Esophagus squamous epithelium (tissue), 5 donors: Measurements from ENCODE around the gene DENND1A. TPM values are rescaled to one million over a fixed set of nuclear protein-coding genes. Genes with fewer than 3 reads are reported as not detected.

ENCODE experiments used
- DNase-seq: peaks from one replicate; lab custom pipeline; 2025; lab: John Stamatoyannopoulos, UW
- H3K27ac ChIP-seq, 4 donors: fragments of 200-600 bp; sonication (generic); one replicate each; pipeline ENCODE4 v1.5.1; 2016 to 2019; ENCODE audit warnings: mild to moderate bottlenecking in 1 of 4
- H3K27me3 ChIP-seq, 4 donors: fragments of 200-600 bp; sonication (generic); 1 replicate in 3 of 4; 2 replicates in 1 of 4; pipeline versions ENCODE4 v1.5.1 to v1.6.0; 2017 to 2021; ENCODE audit warnings: antibody characterized with exemption in 1 of 4
- H3K36me3 ChIP-seq, 3 donors: fragments of 200-600 bp; sonication (generic); one replicate each; pipeline ENCODE4 v1.5.1; 2016 to 2019
- H3K4me1 ChIP-seq, 3 donors: fragments of 200-600 bp; sonication (generic); one replicate each; pipeline ENCODE4 v1.5.1; 2017 to 2019
- H3K4me3 ChIP-seq, 4 donors: fragments of 200-600 bp; sonication (generic); 1 replicate in 3 of 4; 2 replicates in 1 of 4; pipeline ENCODE4 v1.5.1; 2016 to 2019; ENCODE audit warnings: mild to moderate bottlenecking in 2 of 4, moderate library complexity in 1 of 4
- H3K9me3 ChIP-seq, 3 donors: fragments of 200-600 bp; sonication (generic); one replicate each; pipeline ENCODE4 v1.5.1; 2016 to 2019
- POLR2A ChIP-seq, 4 donors: fragments of 450-650 bp; IDR thresholded peaks; one replicate each; pipeline ENCODE4 v1.6.1; 2017; ENCODE audit warnings: antibody characterized with exemption in 4 of 4, mild to moderate bottlenecking in 4 of 4, moderate library complexity in 3 of 4
- WGBS, 2 donors: methylation state at CpG; one replicate each; pipeline ENCODE4 v1.1.5; 2018; 5-methylcytosine and 5-hydroxymethylcytosine counted together
- intact Hi-C: fragments of 100-400 bp; cut with DNase I; formaldehyde crosslinking; loops from one replicate; pipeline ENCODE4 v1.15.0; 2022
- total RNA-seq, 4 donors: library from RNA; depleted of rRNA; stranded (reverse); fragments of >200 nt; gene quantifications; one replicate each; pipeline ENCODE4 v1.1.0, GENCODE V29; 2016
- TF ChIP-seq, protein P1 (sequence below), 6 experiments: fragments of 450-650 bp in 4 of 6; fragments of 200-600 bp in 2 of 6; sonication (generic) in 2 of 6; IDR thresholded peaks; one replicate each; pipeline ENCODE4 v1.5.1; 2016 to 2019; ENCODE audit warnings: antibody characterized with exemption in 6 of 6, mild to moderate bottlenecking in 4 of 6, moderate library complexity in 4 of 6
- donor health status: DM: yes; HTN: yes; CAD: no.

Gene DENND1A
- total RNA-seq, 4 donors from 2014 or later: 5.3 to 16.0 (median 12.9) TPM

DNA sequence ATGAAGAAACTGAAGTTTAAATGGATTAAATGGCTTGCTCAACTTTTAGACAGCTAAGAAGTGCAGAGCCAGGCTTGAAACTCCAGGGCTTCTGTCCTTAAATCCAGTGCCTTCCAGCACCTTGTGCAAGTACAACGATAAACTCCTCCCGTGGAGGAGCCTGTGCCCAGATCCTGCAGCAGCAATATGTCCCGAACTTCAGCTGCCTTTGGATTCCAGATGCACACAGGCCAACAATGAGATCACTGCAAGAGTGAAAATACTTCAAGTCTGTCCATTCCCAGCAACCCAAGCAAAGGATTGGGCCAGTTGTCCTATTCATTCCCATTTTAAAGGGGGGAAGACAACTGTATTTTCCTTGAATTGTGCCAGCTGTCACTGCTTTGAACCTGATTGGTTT, 374.3 kb downstream of the DENND1A start:
- peaks cover 0 to 36% (median 0%) of the 10 kb centered on the region in 3 donors for H3K36me3 ChIP-seq
- TF ChIP-seq POLR2A (IDR thresholded peaks at IDR 0.05): no peak
- TF ChIP-seq, protein P1, sequence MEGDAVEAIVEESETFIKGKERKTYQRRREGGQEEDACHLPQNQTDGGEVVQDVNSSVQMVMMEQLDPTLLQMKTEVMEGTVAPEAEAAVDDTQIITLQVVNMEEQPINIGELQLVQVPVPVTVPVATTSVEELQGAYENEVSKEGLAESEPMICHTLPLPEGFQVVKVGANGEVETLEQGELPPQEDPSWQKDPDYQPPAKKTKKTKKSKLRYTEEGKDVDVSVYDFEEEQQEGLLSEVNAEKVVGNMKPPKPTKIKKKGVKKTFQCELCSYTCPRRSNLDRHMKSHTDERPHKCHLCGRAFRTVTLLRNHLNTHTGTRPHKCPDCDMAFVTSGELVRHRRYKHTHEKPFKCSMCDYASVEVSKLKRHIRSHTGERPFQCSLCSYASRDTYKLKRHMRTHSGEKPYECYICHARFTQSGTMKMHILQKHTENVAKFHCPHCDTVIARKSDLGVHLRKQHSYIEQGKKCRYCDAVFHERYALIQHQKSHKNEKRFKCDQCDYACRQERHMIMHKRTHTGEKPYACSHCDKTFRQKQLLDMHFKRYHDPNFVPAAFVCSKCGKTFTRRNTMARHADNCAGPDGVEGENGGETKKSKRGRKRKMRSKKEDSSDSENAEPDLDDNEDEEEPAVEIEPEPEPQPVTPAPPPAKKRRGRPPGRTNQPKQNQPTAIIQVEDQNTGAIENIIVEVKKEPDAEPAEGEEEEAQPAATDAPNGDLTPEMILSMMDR (IDR thresholded peaks at IDR 0.05): no peak
- no peaks in the 10 kb centered on the region for H3K4me1 ChIP-seq
- intact Hi-C loops: no loop called here
- 87 to 93% methylated on average over 3 of the region's 3 CpGs for WGBS, 2 donors
- H3K9me3 ChIP-seq: no peaks in the 10 kb centered on the region
- H3K4me3 ChIP-seq: no peak overlapping the region
- no peaks in the 10 kb centered on the region for H3K27me3 ChIP-seq
- no peak overlapping the region for H3K27ac ChIP-seq
- no peak for DNase-seq

DNA sequence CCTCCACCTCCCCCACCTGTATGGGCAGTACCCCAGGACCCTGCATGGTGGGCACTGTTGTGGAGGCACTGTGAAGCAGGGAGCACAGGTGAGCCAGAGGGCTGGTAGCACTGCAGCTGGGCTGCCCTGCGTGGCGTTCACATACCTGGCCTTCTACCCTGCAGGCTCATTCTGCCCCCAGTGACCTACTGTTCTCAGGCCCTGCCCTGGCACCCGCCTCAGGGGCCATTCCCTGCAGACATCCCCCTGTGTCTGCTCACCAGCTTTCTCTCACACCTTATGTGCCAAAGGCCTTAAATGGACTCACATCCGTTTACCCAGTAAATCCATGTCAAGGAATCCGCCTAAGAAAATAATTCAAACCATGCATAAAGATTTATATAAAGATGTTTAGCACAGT, 377.4 kb downstream of the DENND1A start:
- H3K36me3 ChIP-seq: peaks cover 0 to 34% (median 0%) of the 10 kb centered on the region in 3 donors
- H3K27me3 ChIP-seq: no peaks in the 10 kb centered on the region
- H3K9me3 ChIP-seq: no peaks in the 10 kb centered on the region
- WGBS, 2 donors: 92 to 97% methylated on average over 3 to 5 of the region's 5 CpGs
- H3K27ac ChIP-seq: no peak overlapping the region
- DNase-seq: no peak
- TF ChIP-seq POLR2A (IDR thresholded peaks at IDR 0.05): no peak
- H3K4me1 ChIP-seq: no peaks in the 10 kb centered on the region
- no peak overlapping the region for H3K4me3 ChIP-seq
- intact Hi-C loops: no loop called here

DNA sequence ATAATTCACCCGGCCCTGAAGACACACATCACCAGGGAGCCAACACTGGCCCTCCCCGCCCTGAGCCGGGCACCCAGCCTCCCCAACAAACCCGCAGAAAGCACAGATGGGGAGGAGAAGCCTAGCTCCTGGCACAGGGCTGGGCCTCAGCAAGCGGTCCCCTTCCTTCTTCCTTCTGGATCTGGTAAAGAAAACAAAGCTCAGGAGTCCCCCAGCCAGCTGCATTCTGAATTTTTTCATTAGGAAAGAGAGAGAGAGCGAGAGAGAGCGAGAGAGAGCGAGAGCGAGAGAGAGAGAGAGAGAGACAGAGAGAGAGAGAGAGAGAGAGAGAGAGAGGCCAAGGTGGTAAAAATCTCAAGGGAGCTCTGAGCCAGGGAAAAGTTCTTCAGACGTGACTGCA, 378.2 kb downstream of the DENND1A start:
- Histone ChIP-seq H3K27me3 (no peaks in the 10 kb centered on the region), H3K4me1 (no peaks in the 10 kb centered on the region), H3K36me3 (peaks cover 0 to 26% (median 0%) of the 10 kb centered on the region in 3 donors), H3K9me3 (no peaks in the 10 kb centered on the region), H3K4me3 (no peak overlapping the region), H3K27ac (no peak overlapping the region)
- intact Hi-C loops: no loop called here
- DNase-seq: no peak
- TF ChIP-seq, protein P1 (IDR thresholded peaks at IDR 0.05): no peak
- TF ChIP-seq POLR2A (IDR thresholded peaks at IDR 0.05): no peak
- WGBS, 2 donors: 88 to 100% methylated on average over 1 to 4 of the region's 10 CpGs

DNA sequence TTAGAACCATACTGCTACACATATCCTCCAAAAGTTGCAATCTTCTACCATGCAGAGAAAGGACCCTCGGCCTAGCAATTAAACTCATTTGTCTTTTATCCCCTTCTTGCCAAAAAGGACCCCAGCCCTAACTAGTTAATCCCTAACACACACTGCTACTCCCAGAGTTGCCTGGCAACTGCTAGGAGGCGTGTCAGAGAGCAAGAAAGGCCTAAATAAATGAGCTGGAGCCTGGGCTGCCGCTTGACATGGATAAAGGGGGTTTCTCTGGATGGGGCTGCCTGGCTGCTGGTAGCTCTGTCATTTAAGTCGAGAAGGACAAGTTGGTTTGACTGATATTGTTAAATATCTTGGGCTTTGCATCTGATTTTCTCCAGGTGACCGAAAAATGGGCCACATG, 379.1 kb downstream of the DENND1A start:
- intact Hi-C loops: no loop called here
- Histone ChIP-seq H3K4me1 (no peaks in the 10 kb centered on the region), H3K9me3 (no peaks in the 10 kb centered on the region), H3K27ac (no peak overlapping the region), H3K4me3 (no peak overlapping the region), H3K27me3 (no peaks in the 10 kb centered on the region), H3K36me3 (peaks cover 0 to 16% (median 0%) of the 10 kb centered on the region in 3 donors)
- 81 to 94% methylated on average over 5 of the region's 5 CpGs for WGBS, 2 donors
- no peak for DNase-seq
- TF ChIP-seq, protein P1 (IDR thresholded peaks at IDR 0.05): no peak

GRCh38 chr9:123550012-123550411, 379.9 kb downstream of the DENND1A start:
- DNase-seq: no peak
- no peak overlapping the region for H3K27ac ChIP-seq
- H3K9me3 ChIP-seq: no peaks in the 10 kb centered on the region
- H3K36me3 ChIP-seq: peaks cover 0 to 8% (median 0%) of the 10 kb centered on the region in 3 donors
- intact Hi-C loops: no loop called here
- WGBS, 2 donors: 35 to 61% methylated on average over 2 to 3 of the region's 3 CpGs
- H3K4me1 ChIP-seq: no peaks in the 10 kb centered on the region
- no peaks in the 10 kb centered on the region for H3K27me3 ChIP-seq
- no peak for TF ChIP-seq POLR2A (IDR thresholded peaks at IDR 0.05)
- TF ChIP-seq, protein P1 (IDR thresholded peaks at IDR 0.05): no peak
- no peak overlapping the region for H3K4me3 ChIP-seq
